ENCODE measurements around the gene PEX11B.

- TF ChIP-seq CTCF (tag by site-specific recombination; IDR thresholded peaks at IDR 0.05) = no peak
- no peak for TF ChIP-seq BCL11A (tag by site-specific recombination; IDR thresholded peaks at IDR 0.05; ENCODE audit: low read depth)
- no peak for TF ChIP-seq ZNF404 (tag by site-specific recombination; IDR thresholded peaks at IDR 0.05)
- no peak for TF ChIP-seq ZNF747 (tag by site-specific recombination; IDR thresholded peaks at IDR 0.05)
- no peak for TF ChIP-seq ZNF701 (tag by site-specific recombination; IDR thresholded peaks at IDR 0.05)
- TF ChIP-seq ZBTB8A (tag by site-specific recombination; IDR thresholded peaks at IDR 0.05) = no peak
- no peak for TF ChIP-seq ZNF488 (tag by site-specific recombination; IDR thresholded peaks at IDR 0.05)
- TF ChIP-seq ZNF560 (tag by site-specific recombination; IDR thresholded peaks at IDR 0.05; ENCODE audit: borderline replicate concordance) = no peak
- no peak for TF ChIP-seq AEBP2 (tag by site-specific recombination; IDR thresholded peaks at IDR 0.05; ENCODE audit: borderline replicate concordance)
- no peak for TF ChIP-seq ZNF585B (tag by site-specific recombination; IDR thresholded peaks at IDR 0.05)
- no peak for TF ChIP-seq TRIM28 (IDR thresholded peaks at IDR 0.05; ENCODE audit: borderline replicate concordance, low read length)
Measured at GRCh38 chr1:145961109-145961424, 42.5 kb upstream of the PEX11B start.

Measured in HEK293 (cell line).